Activated naive CD8-positive, alpha-beta T cell treated with anti-CD3 and anti-CD28 coated beads, Interleukin-2, amount 50 U/mL, for 24 hours (primary cell): ENCODE measurements around the gene TTLL6.

Source experiments
- ATAC-seq: fragments of 150-1000 bp; cut with Tn5 transposase; one replicate; pipeline ENCODE4 v1.10.0; 2021
- DNase-seq: peaks from one replicate; pipeline ENCODE4 v3.0.0; 2021
- H3K27ac Mint-ChIP-seq: one replicate; pipeline ENCODE4 v1.8.0; 2021; ENCODE audit warnings: mild to moderate bottlenecking, mixed read lengths
- H3K27me3 Mint-ChIP-seq: one replicate; pipeline ENCODE4 v1.8.0; 2021; ENCODE audit warnings: mixed read lengths
- H3K36me3 Mint-ChIP-seq: one replicate; pipeline ENCODE4 v1.8.0; 2021; ENCODE audit warnings: low read depth, mixed read lengths
- H3K4me1 Mint-ChIP-seq: one replicate; pipeline ENCODE4 v1.8.0; 2021; ENCODE audit warnings: mixed read lengths
- H3K4me3 Mint-ChIP-seq: one replicate; pipeline ENCODE4 v1.8.0; 2021; ENCODE audit warnings: mild to moderate bottlenecking, moderate library complexity, mixed read lengths
- H3K9me3 Mint-ChIP-seq: one replicate; pipeline ENCODE4 v1.8.0; 2021; ENCODE audit warnings: mixed read lengths

TTLL6 gene

DNA sequence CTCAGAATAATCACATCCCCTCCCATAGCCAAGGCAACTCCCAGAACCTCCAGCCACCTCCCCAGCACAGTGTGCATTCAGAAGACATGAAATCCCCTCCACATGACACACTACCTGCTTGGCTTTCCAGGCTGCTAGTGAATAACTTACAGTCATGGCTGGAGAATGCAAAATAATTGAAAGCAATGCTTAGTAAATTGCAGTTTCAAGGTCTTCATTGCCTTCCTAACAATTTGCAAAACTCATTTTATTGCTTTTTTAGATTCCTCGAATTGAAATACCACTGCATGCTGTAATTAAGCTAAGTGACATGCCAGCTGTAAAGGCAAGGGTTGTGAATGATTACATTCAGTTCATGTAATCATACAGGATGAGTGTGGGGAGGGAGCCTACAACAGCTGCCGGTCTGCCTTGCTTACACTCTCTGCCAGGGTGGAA is 59.5 kb downstream of the TTLL6 start:
- Mint-ChIP-seq H3K4me3 (no peak overlapping the region), H3K9me3 (no peaks in the 10 kb centered on the region), H3K36me3 (no peaks in the 10 kb centered on the region), H3K27me3 (peaks cover 82% of the 10 kb centered on the region), H3K27ac (no peak overlapping the region), H3K4me1 (peaks cover 6% of the 10 kb centered on the region)
- ATAC-seq, result no peak
- DNase-seq, result no peak

- Mint-ChIP-seq H3K36me3 (no peaks in the 10 kb centered on the region), H3K9me3 (no peaks in the 10 kb centered on the region), H3K27ac (no peak overlapping the region), H3K4me1 (peaks cover 6% of the 10 kb centered on the region), H3K4me3 (no peak overlapping the region), H3K27me3 (peaks cover 82% of the 10 kb centered on the region)
- no peak for DNase-seq
- ATAC-seq, result no peak
These were observed 60.2 kb downstream of the TTLL6 start for GRCh38 chr17:48756830-48757251.

DNA sequence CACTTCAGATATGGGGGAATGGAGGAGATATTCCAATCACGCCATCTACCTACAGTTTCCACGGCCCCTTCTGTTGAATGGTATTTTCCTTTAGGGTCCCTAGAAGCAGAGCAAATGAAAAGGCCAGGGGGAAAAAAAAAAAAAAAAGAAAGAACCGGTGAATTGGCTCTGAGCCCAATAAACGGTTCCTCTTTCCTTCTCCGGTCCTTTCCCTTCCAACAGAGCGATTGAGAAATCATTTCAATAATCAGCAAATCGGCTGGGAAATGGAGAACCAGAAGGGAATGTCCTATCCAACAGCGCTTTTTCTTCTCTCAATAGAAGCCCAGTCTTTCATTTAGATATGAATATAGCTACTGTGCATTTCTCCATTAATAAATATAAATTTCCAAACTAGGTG is 61.7 kb downstream of the TTLL6 start:
- Mint-ChIP-seq H3K9me3 (no peaks in the 10 kb centered on the region), H3K27ac (no peak overlapping the region), H3K4me3 (no peak overlapping the region), H3K36me3 (no peaks in the 10 kb centered on the region), H3K4me1 (peaks cover 6% of the 10 kb centered on the region), H3K27me3 (peaks cover 84% of the 10 kb centered on the region)
- no peak for DNase-seq
- no peak for ATAC-seq

GRCh38 chr17:48754500-48755261 is 62.3 kb downstream of the TTLL6 start:
- no peak for ATAC-seq

DNA sequence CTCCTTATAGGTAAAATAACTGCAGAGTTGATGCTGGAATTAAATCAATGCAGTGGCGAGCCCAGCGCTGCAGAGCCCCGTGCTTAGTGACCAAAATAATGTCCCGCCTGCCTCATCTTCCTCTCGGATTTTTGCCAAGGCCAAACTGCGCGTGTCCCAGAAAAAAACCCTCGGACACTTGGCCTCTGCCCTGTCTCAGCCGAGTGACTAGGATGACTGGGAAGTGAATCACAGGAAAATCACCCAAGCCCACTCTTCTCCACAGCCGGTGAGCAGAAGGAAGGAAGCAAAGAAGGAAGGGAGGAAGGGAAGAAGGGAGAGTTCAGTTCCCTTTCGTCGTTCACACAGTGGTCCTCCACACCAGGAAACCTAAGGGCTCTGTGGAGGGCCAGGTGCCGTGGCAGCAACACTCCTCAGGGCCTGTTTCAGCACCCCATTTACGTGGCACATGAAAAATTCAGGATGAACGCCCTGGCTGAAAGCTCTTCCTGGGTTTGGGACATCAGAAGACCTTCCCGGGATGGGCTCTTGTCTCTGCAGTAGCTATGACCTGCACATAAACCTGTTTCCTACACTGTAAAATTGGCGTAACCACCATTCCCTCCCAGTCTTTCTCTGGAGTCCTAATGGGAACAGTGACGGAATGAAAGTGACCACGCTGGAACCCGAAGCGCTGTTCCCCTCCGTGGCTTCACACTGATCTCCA is 63.1 kb downstream of the TTLL6 start:
- no peaks in the 10 kb centered on the region for H3K36me3 Mint-ChIP-seq
- H3K27me3 Mint-ChIP-seq, result peaks cover 87% of the 10 kb centered on the region
- peaks cover 6% of the 10 kb centered on the region for H3K4me1 Mint-ChIP-seq
- ATAC-seq, result no peak
- no peak overlapping the region for H3K4me3 Mint-ChIP-seq
- no peaks in the 10 kb centered on the region for H3K9me3 Mint-ChIP-seq
- no peak overlapping the region for H3K27ac Mint-ChIP-seq
- DNase-seq, result no peak

More at GRCh38 chr17:48754500-48755261, 62.3 kb downstream of the TTLL6 start:
- Mint-ChIP-seq H3K27ac (no peak overlapping the region), H3K27me3 (peaks cover 86% of the 10 kb centered on the region), H3K36me3 (no peaks in the 10 kb centered on the region), H3K4me3 (no peak overlapping the region), H3K9me3 (no peaks in the 10 kb centered on the region), H3K4me1 (peaks cover 6% of the 10 kb centered on the region)
- DNase-seq, result no peak

DNA sequence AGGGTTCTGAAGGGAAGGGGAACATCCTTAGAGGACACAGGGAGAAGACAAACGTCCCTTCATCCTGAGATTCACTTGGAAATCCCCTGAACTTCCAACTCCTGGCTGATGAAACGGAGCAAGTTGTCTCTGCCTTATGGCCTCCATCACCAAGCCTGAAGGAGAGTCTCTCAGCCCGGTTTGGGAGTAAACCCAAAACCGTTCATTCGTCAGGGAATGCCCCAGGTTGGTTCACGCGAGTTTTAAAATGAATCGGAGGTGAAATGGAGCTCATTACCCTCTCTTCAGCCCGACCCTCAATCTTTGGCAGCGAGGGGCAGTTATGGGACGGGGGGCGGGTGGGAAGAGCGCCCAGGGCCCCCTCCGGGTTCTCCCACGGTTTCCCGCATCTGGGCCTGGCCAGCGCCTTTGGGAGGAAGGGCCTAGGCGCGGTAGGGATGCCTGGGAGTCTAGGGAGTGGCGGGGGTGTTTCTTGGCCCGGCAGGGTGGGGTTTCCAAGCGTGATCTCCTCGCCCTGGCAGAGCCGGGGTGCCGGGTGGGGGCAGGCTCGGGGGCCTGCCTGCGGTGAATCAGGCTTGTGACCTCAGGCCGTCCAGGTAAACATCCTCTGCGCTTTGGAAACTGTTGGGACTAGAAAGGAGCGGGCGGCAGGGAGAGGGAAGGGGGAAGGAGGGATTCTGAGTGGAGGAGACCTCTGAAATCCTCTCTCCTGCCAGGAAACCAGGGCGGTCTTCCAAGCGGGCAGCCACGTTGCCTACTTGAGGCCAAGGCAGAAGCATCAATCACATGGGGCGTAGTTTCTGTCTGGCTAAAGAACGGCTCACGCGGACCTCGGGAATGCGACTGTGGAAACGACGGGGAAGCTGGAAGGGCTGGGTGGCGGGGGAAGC is 64.4 kb downstream of the TTLL6 start:
- Mint-ChIP-seq H3K27me3 (peaks cover 82% of the 10 kb centered on the region), H3K4me1 (peaks cover 6% of the 10 kb centered on the region), H3K36me3 (no peaks in the 10 kb centered on the region), H3K9me3 (no peaks in the 10 kb centered on the region), H3K27ac (no peak overlapping the region), H3K4me3 (no peak overlapping the region)
- ATAC-seq (no peak), DNase-seq (no peak)

DNA sequence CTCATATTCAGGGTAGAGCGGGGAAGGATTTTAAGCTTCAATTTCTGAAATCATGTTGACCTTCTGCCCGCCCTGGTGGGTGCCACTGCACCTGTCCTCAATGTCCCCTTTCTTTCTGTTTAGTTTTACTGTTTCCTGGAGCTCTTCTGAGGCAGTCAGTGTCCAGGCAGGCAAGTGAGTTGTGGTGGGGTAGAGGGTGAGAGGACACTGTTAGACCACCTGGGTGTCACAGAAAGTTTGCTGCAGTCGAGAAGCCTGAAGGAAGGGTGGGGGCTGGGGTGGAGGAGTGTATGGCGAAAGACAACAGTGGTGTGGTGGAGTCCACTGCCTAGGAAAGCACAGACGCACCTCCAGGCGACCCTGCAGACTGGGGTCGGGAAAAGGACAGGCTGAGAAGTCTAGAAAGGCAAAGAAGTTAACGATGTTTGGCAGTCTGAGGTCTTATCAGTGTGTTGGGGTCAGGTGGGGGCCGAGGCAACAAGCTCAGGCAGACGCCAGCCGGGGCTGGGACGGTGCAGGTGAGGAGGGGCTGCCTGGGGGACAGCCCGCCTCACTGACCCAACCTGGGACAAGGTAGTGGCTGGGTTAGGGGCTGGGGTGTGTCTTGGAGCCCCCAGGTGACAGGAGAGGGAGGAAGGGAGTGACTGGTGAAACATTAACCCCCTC is 65.2 kb downstream of the TTLL6 start:
- no peak overlapping the region for H3K4me3 Mint-ChIP-seq
- no peak overlapping the region for H3K27ac Mint-ChIP-seq
- no peak for ATAC-seq
- H3K4me1 Mint-ChIP-seq, result peaks cover 6% of the 10 kb centered on the region
- no peaks in the 10 kb centered on the region for H3K36me3 Mint-ChIP-seq
- H3K27me3 Mint-ChIP-seq, result peaks cover 80% of the 10 kb centered on the region
- no peak for DNase-seq
- H3K9me3 Mint-ChIP-seq, result no peaks in the 10 kb centered on the region

DNA sequence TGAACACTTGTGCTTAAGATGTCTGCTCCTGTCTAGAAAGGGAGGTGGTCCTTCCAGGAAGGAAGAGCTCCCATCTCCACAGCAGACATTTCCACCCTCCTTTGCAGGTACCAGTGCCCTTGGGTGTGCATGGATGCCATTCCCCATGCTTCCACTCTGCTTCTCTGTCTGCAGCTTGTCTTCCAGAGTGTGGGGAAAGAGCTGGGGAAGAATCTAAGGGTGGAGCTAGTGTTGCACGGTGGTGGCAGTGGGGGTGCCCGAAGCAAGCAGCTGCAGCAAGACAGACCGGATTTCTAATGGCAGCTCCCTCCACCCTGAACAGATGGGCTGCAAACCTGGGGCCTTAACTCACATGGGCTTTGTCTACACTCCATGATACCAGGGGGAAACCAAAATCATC is 65.9 kb downstream of the TTLL6 start:
- Mint-ChIP-seq H3K4me1 (peaks cover 9% of the 10 kb centered on the region), H3K9me3 (no peaks in the 10 kb centered on the region), H3K4me3 (no peak overlapping the region), H3K27me3 (peaks cover 81% of the 10 kb centered on the region), H3K27ac (no peak overlapping the region), H3K36me3 (no peaks in the 10 kb centered on the region)
- no peak for ATAC-seq
- DNase-seq, result no peak

DNA sequence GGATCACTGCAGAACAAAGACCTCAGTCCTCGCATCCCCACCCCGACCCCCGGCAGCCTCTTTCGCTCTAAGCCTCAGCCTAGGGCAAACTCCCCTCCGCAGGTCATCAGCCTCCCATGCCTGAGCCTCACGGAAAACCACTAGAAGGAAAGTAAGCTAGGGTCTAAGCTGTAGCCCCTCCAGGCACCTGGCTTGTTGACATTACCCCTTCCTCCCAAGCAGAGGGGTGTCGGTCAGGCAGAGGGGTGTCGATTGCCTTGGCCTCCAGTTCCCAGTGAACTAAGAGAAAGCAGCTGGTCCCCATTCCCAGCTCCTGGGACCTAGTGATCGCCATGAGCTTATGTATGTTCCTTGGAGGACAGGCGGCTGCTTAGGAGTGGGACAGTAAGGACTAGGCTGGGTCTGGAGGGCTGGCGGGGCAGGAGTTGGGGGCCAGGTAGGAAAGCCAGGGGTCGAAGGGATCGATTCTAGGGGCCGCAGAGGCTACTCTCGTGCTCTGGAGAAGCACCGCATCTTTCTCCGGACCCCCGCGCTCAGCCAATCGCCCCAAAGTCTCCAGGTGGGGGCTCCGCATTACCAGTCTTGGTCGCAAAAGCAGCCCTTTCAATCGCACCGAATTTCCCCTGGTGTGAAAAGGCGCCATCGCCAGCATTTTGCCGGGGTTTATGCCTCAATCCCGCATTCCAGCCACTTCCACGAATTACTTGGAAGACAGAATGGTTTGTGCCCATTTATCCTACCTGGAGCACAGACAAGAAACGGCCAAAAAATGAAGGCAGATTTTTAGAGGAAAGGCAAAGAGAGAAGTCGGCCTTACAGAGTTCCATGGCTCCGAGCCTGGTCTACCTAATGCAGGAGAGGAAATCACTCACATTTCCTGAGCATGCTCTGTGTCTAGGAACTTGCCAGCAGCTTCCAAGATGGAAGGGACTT is 67.1 kb downstream of the TTLL6 start:
- H3K27me3 Mint-ChIP-seq, result peaks cover 82% of the 10 kb centered on the region

GRCh38 chr17:48748718-48749566 is 68.1 kb downstream of the TTLL6 start:
- Mint-ChIP-seq H3K27me3 (peaks cover 80% of the 10 kb centered on the region), H3K9me3 (no peaks in the 10 kb centered on the region), H3K27ac (no peak overlapping the region), H3K4me1 (peaks cover 3% of the 10 kb centered on the region), H3K4me3 (no peak overlapping the region), H3K36me3 (no peaks in the 10 kb centered on the region)
- no peak for DNase-seq
- no peak for ATAC-seq

More for the DNA sequence above, 67.1 kb downstream of the TTLL6 start:
- DNase-seq (no peak), ATAC-seq (no peak)
- no peak overlapping the region for H3K4me3 Mint-ChIP-seq
- H3K9me3 Mint-ChIP-seq, result no peaks in the 10 kb centered on the region
- H3K27ac Mint-ChIP-seq, result no peak overlapping the region
- peaks cover 7% of the 10 kb centered on the region for H3K4me1 Mint-ChIP-seq
- no peaks in the 10 kb centered on the region for H3K36me3 Mint-ChIP-seq

DNA sequence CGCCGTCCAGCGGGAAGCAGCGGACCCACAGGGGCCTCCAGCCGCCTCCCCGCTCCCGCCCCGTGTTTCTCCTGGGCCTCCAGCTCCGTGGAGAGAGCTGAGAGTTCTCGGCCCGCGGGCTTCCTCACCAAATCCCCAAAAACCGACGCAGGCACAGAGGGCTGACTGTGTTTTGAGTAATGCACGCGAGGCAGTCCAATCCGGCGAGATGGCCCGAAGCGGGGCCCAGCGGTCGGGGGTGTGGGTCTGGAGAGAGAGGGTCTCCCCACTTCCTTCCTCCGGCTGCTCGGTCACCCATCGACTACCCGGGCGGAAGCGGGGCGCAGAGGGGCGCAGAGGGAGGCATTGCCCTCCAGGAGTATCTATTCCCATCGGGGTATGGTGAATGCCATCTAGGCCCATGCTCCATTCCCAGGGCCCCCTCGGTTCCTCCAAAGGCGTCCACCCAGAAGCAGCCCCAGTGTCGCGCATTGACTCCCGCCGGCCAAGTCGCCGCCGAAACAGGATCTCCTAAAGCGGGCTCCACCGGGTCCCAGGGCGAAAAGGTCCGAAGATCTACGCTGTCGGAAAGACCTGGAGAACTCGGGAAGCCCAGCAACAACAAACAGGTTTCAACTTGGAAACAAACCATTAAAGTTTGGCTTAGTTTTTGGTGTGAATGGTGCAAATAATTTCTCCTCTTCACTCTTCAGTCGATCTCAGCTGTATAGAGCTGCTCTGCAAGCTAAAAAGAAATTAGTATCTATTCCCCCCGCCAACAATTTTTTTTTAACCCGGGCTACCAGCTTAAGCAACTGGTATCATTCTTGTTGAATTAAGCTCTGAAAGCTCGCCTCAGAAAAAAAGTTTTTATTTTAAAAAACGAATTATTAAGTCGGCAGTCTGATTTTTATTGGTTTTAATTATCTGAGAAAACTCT is 69.3 kb downstream of the TTLL6 start:
- DNase-seq, result no peak
- no peak for ATAC-seq
- Mint-ChIP-seq H3K36me3 (no peaks in the 10 kb centered on the region), H3K27ac (no peak overlapping the region), H3K27me3 (peaks cover 80% of the 10 kb centered on the region), H3K4me3 (no peak overlapping the region), H3K9me3 (no peaks in the 10 kb centered on the region), H3K4me1 (peaks cover 3% of the 10 kb centered on the region)

DNA sequence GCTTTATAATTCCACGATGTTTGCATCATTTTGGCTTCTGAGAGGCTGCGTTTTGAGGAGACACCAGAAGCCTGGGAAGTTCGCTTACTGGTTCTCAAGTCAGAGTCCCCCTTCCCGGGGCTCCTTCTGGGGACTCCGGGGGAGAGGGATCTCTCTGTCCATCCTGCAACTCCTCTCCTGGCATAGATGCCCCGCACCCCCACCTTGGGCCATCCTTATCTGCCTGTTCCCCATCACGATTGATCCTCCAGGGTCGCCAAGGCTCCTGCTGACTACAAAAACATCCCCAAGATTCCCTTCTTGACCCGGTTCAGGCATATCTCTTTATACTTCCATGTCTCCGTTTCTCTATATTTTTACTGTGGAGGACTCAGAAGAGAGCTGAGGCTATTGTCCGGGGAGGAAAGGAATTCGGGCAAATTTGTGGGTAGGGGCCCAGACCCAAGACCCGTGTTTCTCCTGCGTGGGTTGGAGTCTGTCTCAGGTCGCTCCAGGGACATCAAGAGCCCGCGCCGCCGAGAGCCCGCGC is 70.0 kb downstream of the TTLL6 start:
- Mint-ChIP-seq H3K36me3 (no peaks in the 10 kb centered on the region), H3K27me3 (peaks cover 82% of the 10 kb centered on the region), H3K4me3 (no peak overlapping the region), H3K27ac (no peak overlapping the region), H3K4me1 (peaks cover 3% of the 10 kb centered on the region), H3K9me3 (no peaks in the 10 kb centered on the region)
- DNase-seq (no peak), ATAC-seq (no peak)
